HG02798 (cell line): Measurements from ENCODE around the gene A3GALT2.

ENCODE experiments used
- ATAC-seq: cut with Tn5 transposase; IDR thresholded peaks from one replicate; pipeline ENCODE4 v1.9.1; 2021; ENCODE audit warnings: mild to moderate bottlenecking; ENCODE audit not compliant: unreplicated experiment, poor library complexity

A3GALT2 gene

GRCh38 chr1:33334081-33334552, 13.2 kb upstream of the A3GALT2 start:
- ATAC-seq: no peak

GRCh38 chr1:33332881-33333280, 12.0 kb upstream of the A3GALT2 start:
- ATAC-seq: no peak

- no peak for ATAC-seq
These were observed 11.5 kb upstream of the A3GALT2 start for GRCh38 chr1:33332357-33332789.

- ATAC-seq: no peak
These were observed 10.8 kb upstream of the A3GALT2 start for GRCh38 chr1:33331444-33332356.

GRCh38 chr1:33330906-33331305, 10.0 kb upstream of the A3GALT2 start:
- no peak for ATAC-seq

GRCh38 chr1:33330361-33330890, 9.5 kb upstream of the A3GALT2 start:
- no peak for ATAC-seq

GRCh38 chr1:33329600-33330305, 8.9 kb upstream of the A3GALT2 start:
- ATAC-seq: no peak

- ATAC-seq: no peak
These were observed 7.9 kb upstream of the A3GALT2 start for GRCh38 chr1:33328817-33329216.

GRCh38 chr1:33327587-33328325, 6.9 kb upstream of the A3GALT2 start:
- ATAC-seq: no peak

GRCh38 chr1:33326785-33327184, 5.9 kb upstream of the A3GALT2 start:
- ATAC-seq: no peak

GRCh38 chr1:33324677-33325575, 4.0 kb upstream of the A3GALT2 start:
- ATAC-seq: no peak

GRCh38 chr1:33323663-33324477, 3.0 kb upstream of the A3GALT2 start:
- ATAC-seq: no peak

- ATAC-seq: no peak
These were observed 2.1 kb upstream of the A3GALT2 start for GRCh38 chr1:33322870-33323585.

GRCh38 chr1:33322109-33322508, 1.2 kb upstream of the A3GALT2 start:
- no peak for ATAC-seq

GRCh38 chr1:33321178-33321577, 280 bp upstream of the A3GALT2 start:
- no peak for ATAC-seq

GRCh38 chr1:33319949-33320618, 814 bp downstream of the A3GALT2 start:
- no peak for ATAC-seq

GRCh38 chr1:33319186-33319948, 1.5 kb downstream of the A3GALT2 start:
- ATAC-seq: no peak
